ENCODE results near the gene HARS1. TPM values are rescaled to one million over a fixed set of nuclear protein-coding genes. Genes with fewer than 3 reads are reported as not detected.

The HARS1 gene
- total and polyA plus RNA-seq, 2 donors (not counting 1 experiment from before 2014, with no cell fraction given): 32.6 to 60.5 TPM

- Histone ChIP-seq H3K4me3 (ENCODE audit: control extremely low read depth in 1 of 5, extremely low read depth in 1 of 5, insufficient read depth in 1 of 5, low read depth in 2 of 5, low read length in 4 of 5) (no peak overlapping the region), H3K4me1 (ENCODE audit: control insufficient read depth in 2 of 2, insufficient read depth in 2 of 2, low read length in 2 of 2) (peaks cover 16 to 26% of the 10 kb centered on the region in 2 donors), H3K4me2 (replicated peaks; ENCODE audit: low read depth, low read length, poor library complexity, severe bottlenecking) (no peak overlapping the region), H3K9ac (ENCODE audit: low read length) (no peak overlapping the region), H3K36me3 (replicated peaks in 1 of 2; ENCODE audit: control extremely low read depth in 1 of 2, control insufficient read depth in 1 of 2, extremely low read depth in 1 of 2, insufficient read depth in 2 of 2, low read length in 1 of 2) (no peaks in the 10 kb centered on the region), H3K27ac (ENCODE audit: low read length in 2 of 2) (no peak overlapping the region), H3K27me3 (replicated peaks in 1 of 4; ENCODE audit: control extremely low read depth in 1 of 4, control insufficient read depth in 3 of 4, insufficient read depth in 4 of 4, low read length in 3 of 4) (peaks cover 0 to 33% (median 12%) of the 10 kb centered on the region in 4 experiments), H2AFZ (ENCODE audit: insufficient read depth, low read depth, low read length, poor library complexity, severe bottlenecking) (no peak overlapping the region), H3K79me2 (ENCODE audit: control insufficient read depth, insufficient read depth, low read length) (no peaks in the 10 kb centered on the region), H4K20me1 (ENCODE audit: control insufficient read depth, insufficient read depth, low read length, poor library complexity, severe bottlenecking) (no peaks in the 10 kb centered on the region), H3K9me3 (ENCODE audit: control extremely low read depth in 1 of 3, control insufficient read depth in 2 of 3, insufficient read depth in 1 of 3, low read length in 2 of 3) (no peaks in the 10 kb centered on the region)
- ChIA-PET POLR2A (interaction anchor here (0.7 kb wide), 2 partner anchors 12 to 1235 kb away, joined by 8 to 9 read pairs; no protein-coding TSS in a partner anchor), CTCF (interaction anchor here (0.6 to 1.7 kb wide), 5 partner anchors 12 to 260 kb away, joined by 3 to 7 read pairs (median 4); partner anchors contain the start of genes IK and NDUFA2)
- Mint-ChIP-seq H3K27me3 (peaks cover 13% of the 10 kb centered on the region), H3K9me3 (ENCODE audit: insufficient read depth) (no peaks in the 10 kb centered on the region), H3K27ac (no peak overlapping the region), H3K4me3 (peak overlapping the region; percentile 55), H3K4me1 (peaks cover 27% of the 10 kb centered on the region)
- intact Hi-C loops (cut with micrococcal nuclease): no loop called here
- no peak for TF ChIP-seq EZH2 (IDR thresholded peaks at IDR 0.05; ENCODE audit: borderline replicate concordance, insufficient read depth, low read depth, low read length, poor library complexity, severe bottlenecking)
- TF ChIP-seq CTCF (IDR thresholded peaks at IDR 0.05): no peak
- DNase-seq (no peak), ATAC-seq (ENCODE audit: low read depth) (no peak)
- no CpG with 5 or more reads among the region's 3 CpGs for WGBS (ENCODE audit: insufficient coverage)
Observed at GRCh38 chr5:140634103-140634502, 57.1 kb downstream of the HARS1 start.

GRCh38 chr5:140633501-140633900 lies 57.7 kb downstream of the HARS1 start:
- TF ChIP-seq CTCF (IDR thresholded peaks at IDR 0.05) (no peak), EZH2 (IDR thresholded peaks at IDR 0.05; ENCODE audit: borderline replicate concordance, insufficient read depth, low read depth, low read length, poor library complexity, severe bottlenecking) (no peak)

More at GRCh38 chr5:140633501-140633900, 57.7 kb downstream of the HARS1 start:
- ChIA-PET POLR2A (interaction anchor here (0.6 to 1.6 kb wide), 3 partner anchors 14 to 79 kb away, joined by 3 to 4 read pairs (median 4); partner anchors contain the start of genes IK, NDUFA2 and WDR55), CTCF (no interaction called here)
- Histone ChIP-seq H3K4me3 (ENCODE audit: control extremely low read depth in 1 of 5, extremely low read depth in 1 of 5, insufficient read depth in 1 of 5, low read depth in 2 of 5, low read length in 4 of 5) (peak overlapping the region in 1 of 5 experiments; percentile 67), H3K9me3 (ENCODE audit: control extremely low read depth in 1 of 3, control insufficient read depth in 2 of 3, insufficient read depth in 1 of 3, low read length in 2 of 3) (peaks cover 0 to 4% (median 2%) of the 10 kb centered on the region in 3 donors), H3K4me2 (replicated peaks; ENCODE audit: low read depth, low read length, poor library complexity, severe bottlenecking) (peak overlapping the region; percentile 93), H2AFZ (ENCODE audit: insufficient read depth, low read depth, low read length, poor library complexity, severe bottlenecking) (no peak overlapping the region), H3K4me1 (ENCODE audit: control insufficient read depth in 2 of 2, insufficient read depth in 2 of 2, low read length in 2 of 2) (peaks cover 16 to 20% of the 10 kb centered on the region in 2 donors), H3K36me3 (replicated peaks in 1 of 2; ENCODE audit: control extremely low read depth in 1 of 2, control insufficient read depth in 1 of 2, extremely low read depth in 1 of 2, insufficient read depth in 2 of 2, low read length in 1 of 2) (no peaks in the 10 kb centered on the region), H3K9ac (ENCODE audit: low read length) (no peak overlapping the region), H3K27me3 (replicated peaks in 1 of 4; ENCODE audit: control extremely low read depth in 1 of 4, control insufficient read depth in 3 of 4, insufficient read depth in 4 of 4, low read length in 3 of 4) (peaks cover 0 to 36% (median 14%) of the 10 kb centered on the region in 4 experiments), H4K20me1 (ENCODE audit: control insufficient read depth, insufficient read depth, low read length, poor library complexity, severe bottlenecking) (no peaks in the 10 kb centered on the region), H3K79me2 (ENCODE audit: control insufficient read depth, insufficient read depth, low read length) (no peaks in the 10 kb centered on the region), H3K27ac (ENCODE audit: low read length in 2 of 2) (no peak overlapping the region)
- no CpG with 5 or more reads among the region's 2 CpGs for WGBS (ENCODE audit: insufficient coverage)
- ATAC-seq (ENCODE audit: low read depth) (no peak), DNase-seq (no peak)
- H3K9me3 Mint-ChIP-seq (ENCODE audit: insufficient read depth): no peaks in the 10 kb centered on the region
- peaks cover 23% of the 10 kb centered on the region for H3K4me1 Mint-ChIP-seq
- H3K4me3 Mint-ChIP-seq: peak overlapping the region; percentile 95
- no peak overlapping the region for H3K27ac Mint-ChIP-seq
- H3K27me3 Mint-ChIP-seq: peaks cover 13% of the 10 kb centered on the region
- intact Hi-C loops (cut with micrococcal nuclease): no loop called here

Data from B cell (primary cell).